ENCODE data around the gene ZNF385D. TPM values are rescaled to one million over a fixed set of nuclear protein-coding genes. Genes with fewer than 3 reads are reported as not detected.

The ZNF385D gene
- polyA plus RNA-seq, 1 of the 3 experiments (the other 2 are of a cell fraction) = 1.8 TPM

DNA sequence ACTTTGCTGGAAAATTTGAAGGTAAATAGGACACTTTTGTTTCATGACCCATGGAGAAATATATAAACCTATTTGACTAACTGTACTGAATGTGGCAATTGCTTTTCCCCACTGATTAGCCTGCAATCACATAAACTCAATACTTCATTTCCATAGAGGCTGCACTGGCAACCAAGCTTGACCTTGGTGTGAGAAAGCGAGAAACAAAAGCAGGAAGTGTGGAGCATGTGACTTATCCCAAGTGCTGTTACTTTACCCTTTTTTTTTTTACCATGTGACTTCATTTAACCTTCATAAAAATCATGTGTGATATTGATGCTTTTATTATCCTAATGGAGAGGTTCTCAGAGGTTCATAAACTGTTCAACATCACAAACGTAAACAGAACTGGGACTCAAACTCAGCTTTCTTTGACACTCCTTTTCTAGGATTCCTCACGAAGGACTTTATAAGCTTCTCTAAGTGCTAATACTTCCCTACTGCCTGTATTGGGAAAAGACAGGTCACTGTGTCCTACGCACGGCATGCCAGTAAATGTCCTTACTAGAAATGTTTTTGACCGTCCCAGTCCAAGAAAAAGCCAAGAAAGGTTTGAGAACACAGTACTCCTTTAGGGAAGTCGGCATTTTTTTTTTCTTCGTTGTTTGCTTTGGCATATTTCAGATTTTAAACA lies 34.9 kb upstream of the ZNF385D start:
- ChIA-PET POLR2A (no interaction called here), CTCF (interaction anchor here (1.4 kb wide), 1 partner anchor 9 kb away, joined by 4 read pairs; no protein-coding TSS in a partner anchor)
- WGBS (ENCODE audit: low lambda C conversion rate) = 55% methylated on average over 8 of the region's 8 CpGs
- Histone ChIP-seq H3K27ac (ENCODE audit: low read depth in 2 of 2, low read length in 1 of 2) (no peak overlapping the region), H3K4me3 (ENCODE audit: low read depth in 2 of 2, low read length in 1 of 2) (no peak overlapping the region), H3K36me3 (replicated peaks in 1 of 2; ENCODE audit: control insufficient read depth in 1 of 2, insufficient read depth in 2 of 2, low read length in 1 of 2) (no peaks in the 10 kb centered on the region), H3F3A (replicated peaks; ENCODE audit: insufficient read depth) (no peaks in the 10 kb centered on the region), H3K9ac (no peak overlapping the region), H3K27me3 (ENCODE audit: insufficient read depth) (no peaks in the 10 kb centered on the region), H4K20me1 (ENCODE audit: insufficient read depth) (no peaks in the 10 kb centered on the region), H3K79me2 (ENCODE audit: insufficient read depth) (no peaks in the 10 kb centered on the region), H3K4me2 (no peak overlapping the region), H3K9me3 (no peaks in the 10 kb centered on the region), H2AFZ (ENCODE audit: low read depth) (peak overlapping the region; percentile 22; the same call in 1 of the 2 replicates), H3K4me1 (ENCODE audit: control insufficient read depth in 1 of 2, insufficient read depth in 2 of 2, low read depth in 1 of 2, low read length in 1 of 2) (no peaks in the 10 kb centered on the region; a peak in 1 of 4 replicates), H3K9me2 (no peaks in the 10 kb centered on the region)
- DNase-seq = no peak
- TF ChIP-seq MEF2A (IDR thresholded peaks at IDR 0.05; ENCODE audit: borderline replicate concordance, low read depth) (no peak), NRF1 (IDR thresholded peaks at IDR 0.05; ENCODE audit: low read depth, low read length) (no peak), TAF1 (IDR thresholded peaks at IDR 0.05; ENCODE audit: borderline replicate concordance, low read depth, low read length) (no peak), CHD2 (IDR thresholded peaks at IDR 0.05; ENCODE audit: low read length, partially characterized antibody) (no peak), SMC3 (IDR thresholded peaks at IDR 0.05; ENCODE audit: low read depth, low read length) (no peak)
- TF ChIP-seq, protein P1, sequence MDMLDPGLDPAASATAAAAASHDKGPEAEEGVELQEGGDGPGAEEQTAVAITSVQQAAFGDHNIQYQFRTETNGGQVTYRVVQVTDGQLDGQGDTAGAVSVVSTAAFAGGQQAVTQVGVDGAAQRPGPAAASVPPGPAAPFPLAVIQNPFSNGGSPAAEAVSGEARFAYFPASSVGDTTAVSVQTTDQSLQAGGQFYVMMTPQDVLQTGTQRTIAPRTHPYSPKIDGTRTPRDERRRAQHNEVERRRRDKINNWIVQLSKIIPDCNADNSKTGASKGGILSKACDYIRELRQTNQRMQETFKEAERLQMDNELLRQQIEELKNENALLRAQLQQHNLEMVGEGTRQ (IDR thresholded peaks at IDR 0.05; ENCODE audit: borderline replicate concordance, low read depth, low read length) = no peak

DNA sequence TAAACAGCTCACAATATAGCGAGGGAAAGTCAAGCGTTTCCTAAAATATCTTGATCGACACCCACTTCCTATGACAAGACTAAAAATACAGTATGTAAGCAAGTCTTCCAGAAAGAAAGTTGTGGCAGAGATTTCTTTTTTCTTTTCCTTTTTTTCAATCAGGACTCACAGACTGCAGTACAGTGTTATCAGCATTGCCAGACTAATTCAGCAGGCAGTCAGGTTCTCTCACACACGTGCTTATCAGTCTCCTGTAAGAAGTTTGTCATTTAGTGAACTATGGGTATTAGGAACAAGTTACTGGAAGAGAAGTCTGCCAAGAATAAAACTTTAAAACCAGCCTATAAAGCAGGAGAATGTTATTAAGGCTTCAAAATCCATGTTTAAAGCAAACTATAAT lies 32.8 kb upstream of the ZNF385D start:
- Histone ChIP-seq H3K4me2 (no peak overlapping the region), H3K79me2 (ENCODE audit: insufficient read depth) (no peaks in the 10 kb centered on the region), H3K9ac (no peak overlapping the region), H3K4me1 (ENCODE audit: control insufficient read depth in 1 of 2, insufficient read depth in 2 of 2, low read depth in 1 of 2, low read length in 1 of 2) (no peaks in the 10 kb centered on the region; a peak in 1 of 4 replicates), H4K20me1 (ENCODE audit: insufficient read depth) (no peaks in the 10 kb centered on the region), H3K4me3 (ENCODE audit: low read depth in 2 of 2, low read length in 1 of 2) (no peak overlapping the region), H3K27me3 (ENCODE audit: insufficient read depth) (no peaks in the 10 kb centered on the region), H3K36me3 (replicated peaks in 1 of 2; ENCODE audit: control insufficient read depth in 1 of 2, insufficient read depth in 2 of 2, low read length in 1 of 2) (no peaks in the 10 kb centered on the region), H2AFZ (ENCODE audit: low read depth) (no peak overlapping the region), H3K9me3 (no peaks in the 10 kb centered on the region), H3K9me2 (no peaks in the 10 kb centered on the region), H3F3A (replicated peaks; ENCODE audit: insufficient read depth) (no peaks in the 10 kb centered on the region), H3K27ac (ENCODE audit: low read depth in 2 of 2, low read length in 1 of 2) (no peak overlapping the region)
- 62% methylated on average over 4 of the region's 4 CpGs for WGBS (ENCODE audit: low lambda C conversion rate)
- POLR2A ChIA-PET = no interaction called here
- CTCF ChIA-PET = no interaction called here
- no peak for DNase-seq
- TF ChIP-seq RCOR1 (IDR thresholded peaks at IDR 0.05; ENCODE audit: low read length) = no peak
- TF ChIP-seq SIN3A (IDR thresholded peaks at IDR 0.05; ENCODE audit: borderline replicate concordance, low read depth, low read length) = no peak
- no peak for TF ChIP-seq FOXM1 (IDR thresholded peaks at IDR 0.05; ENCODE audit: low read depth)
- no peak for TF ChIP-seq YY1 (IDR thresholded peaks at IDR 0.05; ENCODE audit: low read depth)
- TF ChIP-seq GABPA (IDR thresholded peaks at IDR 0.05; ENCODE audit: low read depth) = no peak
- no peak for TF ChIP-seq MXI1 (IDR thresholded peaks at IDR 0.05; ENCODE audit: low read depth, low read length)
- no peak for TF ChIP-seq SMC3 (IDR thresholded peaks at IDR 0.05; ENCODE audit: low read depth, low read length)
- TF ChIP-seq, protein P2, sequence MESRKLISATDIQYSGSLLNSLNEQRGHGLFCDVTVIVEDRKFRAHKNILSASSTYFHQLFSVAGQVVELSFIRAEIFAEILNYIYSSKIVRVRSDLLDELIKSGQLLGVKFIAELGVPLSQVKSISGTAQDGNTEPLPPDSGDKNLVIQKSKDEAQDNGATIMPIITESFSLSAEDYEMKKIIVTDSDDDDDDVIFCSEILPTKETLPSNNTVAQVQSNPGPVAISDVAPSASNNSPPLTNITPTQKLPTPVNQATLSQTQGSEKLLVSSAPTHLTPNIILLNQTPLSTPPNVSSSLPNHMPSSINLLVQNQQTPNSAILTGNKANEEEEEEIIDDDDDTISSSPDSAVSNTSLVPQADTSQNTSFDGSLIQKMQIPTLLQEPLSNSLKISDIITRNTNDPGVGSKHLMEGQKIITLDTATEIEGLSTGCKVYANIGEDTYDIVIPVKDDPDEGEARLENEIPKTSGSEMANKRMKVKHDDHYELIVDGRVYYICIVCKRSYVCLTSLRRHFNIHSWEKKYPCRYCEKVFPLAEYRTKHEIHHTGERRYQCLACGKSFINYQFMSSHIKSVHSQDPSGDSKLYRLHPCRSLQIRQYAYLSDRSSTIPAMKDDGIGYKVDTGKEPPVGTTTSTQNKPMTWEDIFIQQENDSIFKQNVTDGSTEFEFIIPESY (IDR thresholded peaks at IDR 0.05; ENCODE audit: borderline replicate concordance, low read depth) = no peak
- TF ChIP-seq EP300 (IDR thresholded peaks at IDR 0.05; ENCODE audit: borderline replicate concordance in 1 of 2, low read depth in 1 of 2, low read length in 1 of 2) = no peak
- TF ChIP-seq, protein P3, sequence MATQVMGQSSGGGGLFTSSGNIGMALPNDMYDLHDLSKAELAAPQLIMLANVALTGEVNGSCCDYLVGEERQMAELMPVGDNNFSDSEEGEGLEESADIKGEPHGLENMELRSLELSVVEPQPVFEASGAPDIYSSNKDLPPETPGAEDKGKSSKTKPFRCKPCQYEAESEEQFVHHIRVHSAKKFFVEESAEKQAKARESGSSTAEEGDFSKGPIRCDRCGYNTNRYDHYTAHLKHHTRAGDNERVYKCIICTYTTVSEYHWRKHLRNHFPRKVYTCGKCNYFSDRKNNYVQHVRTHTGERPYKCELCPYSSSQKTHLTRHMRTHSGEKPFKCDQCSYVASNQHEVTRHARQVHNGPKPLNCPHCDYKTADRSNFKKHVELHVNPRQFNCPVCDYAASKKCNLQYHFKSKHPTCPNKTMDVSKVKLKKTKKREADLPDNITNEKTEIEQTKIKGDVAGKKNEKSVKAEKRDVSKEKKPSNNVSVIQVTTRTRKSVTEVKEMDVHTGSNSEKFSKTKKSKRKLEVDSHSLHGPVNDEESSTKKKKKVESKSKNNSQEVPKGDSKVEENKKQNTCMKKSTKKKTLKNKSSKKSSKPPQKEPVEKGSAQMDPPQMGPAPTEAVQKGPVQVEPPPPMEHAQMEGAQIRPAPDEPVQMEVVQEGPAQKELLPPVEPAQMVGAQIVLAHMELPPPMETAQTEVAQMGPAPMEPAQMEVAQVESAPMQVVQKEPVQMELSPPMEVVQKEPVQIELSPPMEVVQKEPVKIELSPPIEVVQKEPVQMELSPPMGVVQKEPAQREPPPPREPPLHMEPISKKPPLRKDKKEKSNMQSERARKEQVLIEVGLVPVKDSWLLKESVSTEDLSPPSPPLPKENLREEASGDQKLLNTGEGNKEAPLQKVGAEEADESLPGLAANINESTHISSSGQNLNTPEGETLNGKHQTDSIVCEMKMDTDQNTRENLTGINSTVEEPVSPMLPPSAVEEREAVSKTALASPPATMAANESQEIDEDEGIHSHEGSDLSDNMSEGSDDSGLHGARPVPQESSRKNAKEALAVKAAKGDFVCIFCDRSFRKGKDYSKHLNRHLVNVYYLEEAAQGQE (IDR thresholded peaks at IDR 0.05; ENCODE audit: low read depth, low read length) = no peak
- TF ChIP-seq, protein P4, sequence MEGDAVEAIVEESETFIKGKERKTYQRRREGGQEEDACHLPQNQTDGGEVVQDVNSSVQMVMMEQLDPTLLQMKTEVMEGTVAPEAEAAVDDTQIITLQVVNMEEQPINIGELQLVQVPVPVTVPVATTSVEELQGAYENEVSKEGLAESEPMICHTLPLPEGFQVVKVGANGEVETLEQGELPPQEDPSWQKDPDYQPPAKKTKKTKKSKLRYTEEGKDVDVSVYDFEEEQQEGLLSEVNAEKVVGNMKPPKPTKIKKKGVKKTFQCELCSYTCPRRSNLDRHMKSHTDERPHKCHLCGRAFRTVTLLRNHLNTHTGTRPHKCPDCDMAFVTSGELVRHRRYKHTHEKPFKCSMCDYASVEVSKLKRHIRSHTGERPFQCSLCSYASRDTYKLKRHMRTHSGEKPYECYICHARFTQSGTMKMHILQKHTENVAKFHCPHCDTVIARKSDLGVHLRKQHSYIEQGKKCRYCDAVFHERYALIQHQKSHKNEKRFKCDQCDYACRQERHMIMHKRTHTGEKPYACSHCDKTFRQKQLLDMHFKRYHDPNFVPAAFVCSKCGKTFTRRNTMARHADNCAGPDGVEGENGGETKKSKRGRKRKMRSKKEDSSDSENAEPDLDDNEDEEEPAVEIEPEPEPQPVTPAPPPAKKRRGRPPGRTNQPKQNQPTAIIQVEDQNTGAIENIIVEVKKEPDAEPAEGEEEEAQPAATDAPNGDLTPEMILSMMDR (IDR thresholded peaks at IDR 0.05) = no peak
- no peak for TF ChIP-seq JUND (IDR thresholded peaks at IDR 0.05)
- TF ChIP-seq, protein P5, sequence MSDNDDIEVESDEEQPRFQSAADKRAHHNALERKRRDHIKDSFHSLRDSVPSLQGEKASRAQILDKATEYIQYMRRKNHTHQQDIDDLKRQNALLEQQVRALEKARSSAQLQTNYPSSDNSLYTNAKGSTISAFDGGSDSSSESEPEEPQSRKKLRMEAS (IDR thresholded peaks at IDR 0.05; ENCODE audit: low read depth) = no peak
- TF ChIP-seq RXRA (IDR thresholded peaks at IDR 0.05; ENCODE audit: borderline replicate concordance, low read depth) = no peak

Measured in SK-N-SH (cell line).